ENCODE data around the gene GPR82.

The GPR82 gene

GRCh38 chrX:41739871-41740270, 15.9 kb downstream of the GPR82 start:
- no peak overlapping the region for H3K4me2 ChIP-seq
- no peaks in the 10 kb centered on the region for H3K9me3 ChIP-seq (replicated peaks in 1 of 11)
- no peak for TF ChIP-seq Cebpa-rat (IDR thresholded peaks at IDR 0.05)
- H3K27ac ChIP-seq = no peak overlapping the region
- peaks cover 0 to 9% (median 0%) of the 10 kb centered on the region in 11 experiments; a peak in 4 of 22 replicates for H4K20me1 ChIP-seq
- peaks cover 0 to 7% (median under 1%) of the 10 kb centered on the region in 10 experiments; a peak in 6 of 20 replicates for H3K4me1 ChIP-seq
- H3K9ac ChIP-seq = no peak overlapping the region
- H3K36me3 ChIP-seq = peaks cover 0 to 9% (median 0%) of the 10 kb centered on the region in 11 experiments; a peak in 3 of 22 replicates
- H3K4me3 ChIP-seq = no peak overlapping the region
- peaks cover 88 to 100% (median 92%) of the 10 kb centered on the region in 11 experiments for H3K27me3 ChIP-seq

GRCh38 chrX:41750716-41751115, 26.7 kb downstream of the GPR82 start:
- no peak for TF ChIP-seq Cebpa-rat (IDR thresholded peaks at IDR 0.05)
- Histone ChIP-seq H3K9ac (no peak overlapping the region), H3K9me3 (replicated peaks in 1 of 11) (no peaks in the 10 kb centered on the region), H3K36me3 (no peaks in the 10 kb centered on the region), H3K4me2 (no peak overlapping the region), H3K27ac (no peak overlapping the region), H3K27me3 (peaks cover 70 to 100% (median 88%) of the 10 kb centered on the region in 11 experiments), H3K4me3 (no peak overlapping the region), H4K20me1 (peaks cover 0 to 15% (median 0%) of the 10 kb centered on the region in 11 experiments; a peak in 3 of 22 replicates), H3K4me1 (no peaks in the 10 kb centered on the region)

- no peaks in the 10 kb centered on the region for H3K4me1 ChIP-seq
- H3K4me2 ChIP-seq = no peak overlapping the region
- no peak overlapping the region for H3K27ac ChIP-seq
- no peaks in the 10 kb centered on the region for H3K36me3 ChIP-seq
- no peak overlapping the region for H3K4me3 ChIP-seq
- TF ChIP-seq Cebpa-rat (IDR thresholded peaks at IDR 0.05) = no peak
- no peaks in the 10 kb centered on the region for H3K9me3 ChIP-seq (replicated peaks in 1 of 11)
- H4K20me1 ChIP-seq = peaks cover 0 to 17% (median 0%) of the 10 kb centered on the region in 11 experiments; a peak in 5 of 22 replicates
- H3K27me3 ChIP-seq = peaks cover 83 to 100% (median 97%) of the 10 kb centered on the region in 11 experiments
- no peak overlapping the region for H3K9ac ChIP-seq
Measured at GRCh38 chrX:41758401-41758800, 34.4 kb downstream of the GPR82 start.

GRCh38 chrX:41759817-41760216, 35.8 kb downstream of the GPR82 start:
- H3K36me3 ChIP-seq = no peaks in the 10 kb centered on the region

GRCh38 chrX:41761169-41761568, 37.2 kb downstream of the GPR82 start:
- Histone ChIP-seq H3K27me3 (peaks cover 90 to 100% (median 99%) of the 10 kb centered on the region in 11 experiments), H4K20me1 (peaks cover 0 to 17% (median 0%) of the 10 kb centered on the region in 11 experiments; a peak in 5 of 22 replicates), H3K9me3 (replicated peaks in 1 of 11) (no peaks in the 10 kb centered on the region), H3K4me2 (no peak overlapping the region), H3K36me3 (no peaks in the 10 kb centered on the region), H3K9ac (no peak overlapping the region), H3K4me1 (no peaks in the 10 kb centered on the region), H3K4me3 (no peak overlapping the region), H3K27ac (no peak overlapping the region)
- no peak for TF ChIP-seq Cebpa-rat (IDR thresholded peaks at IDR 0.05)

More at GRCh38 chrX:41759817-41760216, 35.8 kb downstream of the GPR82 start:
- no peak for TF ChIP-seq Cebpa-rat (IDR thresholded peaks at IDR 0.05)
- no peaks in the 10 kb centered on the region for H3K4me1 ChIP-seq
- H3K27ac ChIP-seq = no peak overlapping the region
- H4K20me1 ChIP-seq = peaks cover 0 to 17% (median 0%) of the 10 kb centered on the region in 11 experiments; a peak in 5 of 22 replicates
- H3K9me3 ChIP-seq (replicated peaks in 1 of 11) = no peaks in the 10 kb centered on the region
- H3K9ac ChIP-seq = no peak overlapping the region
- H3K4me2 ChIP-seq = no peak overlapping the region
- no peak overlapping the region for H3K4me3 ChIP-seq
- H3K27me3 ChIP-seq = peaks cover 87 to 100% (median 98%) of the 10 kb centered on the region in 11 experiments

- Histone ChIP-seq H3K9me3 (replicated peaks in 1 of 11) (no peaks in the 10 kb centered on the region), H3K4me2 (no peak overlapping the region), H3K27ac (no peak overlapping the region), H3K9ac (no peak overlapping the region), H3K4me3 (no peak overlapping the region), H3K4me1 (no peaks in the 10 kb centered on the region), H3K36me3 (no peaks in the 10 kb centered on the region), H4K20me1 (peaks cover 0 to 17% (median 0%) of the 10 kb centered on the region in 11 experiments; a peak in 5 of 22 replicates), H3K27me3 (peaks cover 90 to 100% (median 99%) of the 10 kb centered on the region in 11 experiments)
- TF ChIP-seq Cebpa-rat (IDR thresholded peaks at IDR 0.05) = no peak
Measured at GRCh38 chrX:41761702-41762101, 37.7 kb downstream of the GPR82 start.

- no peaks in the 10 kb centered on the region for H3K9me3 ChIP-seq (replicated peaks in 1 of 11)
- no peaks in the 10 kb centered on the region for H3K4me1 ChIP-seq
- no peak overlapping the region for H3K4me3 ChIP-seq
- no peaks in the 10 kb centered on the region for H3K36me3 ChIP-seq
- H3K27me3 ChIP-seq = peaks cover 53 to 81% (median 69%) of the 10 kb centered on the region in 11 experiments
- H3K27ac ChIP-seq = no peak overlapping the region
- no peak overlapping the region for H3K4me2 ChIP-seq
- H4K20me1 ChIP-seq = peaks cover 0 to 17% (median 0%) of the 10 kb centered on the region in 11 experiments; a peak in 7 of 22 replicates
- no peak overlapping the region for H3K9ac ChIP-seq
- TF ChIP-seq Cebpa-rat (IDR thresholded peaks at IDR 0.05) = no peak
Measured at GRCh38 chrX:41779030-41779564, 55.1 kb downstream of the GPR82 start.
